T-helper 2 cell treated with Interferon-gamma antibody and Interleukin-4, amounts not matched to agents 5 μg/mL and 100 μg/mL, for 36 hours (primary cell): Measurements from ENCODE around the gene SESN1.

Source experiments
- DNase-seq: peaks from one replicate; pipeline ENCODE4 v3.0.0; 2021; ENCODE audit warnings: low spot score
- H3K27ac Mint-ChIP-seq: one replicate; pipeline ENCODE4 v1.8.0; 2021; ENCODE audit warnings: mild to moderate bottlenecking, mixed read lengths
- H3K27me3 Mint-ChIP-seq: one replicate; pipeline ENCODE4 v1.8.0; 2021; ENCODE audit warnings: low read depth, mixed read lengths
- H3K36me3 Mint-ChIP-seq: one replicate; pipeline ENCODE4 v1.8.0; 2021; ENCODE audit warnings: low read depth, mixed read lengths
- H3K4me1 Mint-ChIP-seq: one replicate; pipeline ENCODE4 v1.8.0; 2021; ENCODE audit warnings: low read depth, mixed read lengths
- H3K4me3 Mint-ChIP-seq: one replicate; pipeline ENCODE4 v1.8.0; 2022; ENCODE audit warnings: mild to moderate bottlenecking, moderate library complexity, mixed read lengths
- H3K9me3 Mint-ChIP-seq: one replicate; pipeline ENCODE4 v1.8.0; 2021; ENCODE audit warnings: mixed read lengths

Gene SESN1

GRCh38 chr6:109062767-109063352, 31.8 kb downstream of the SESN1 start:
- Mint-ChIP-seq H3K27ac (no peak overlapping the region), H3K4me1 (peaks cover 21% of the 10 kb centered on the region), H3K4me3 (no peak overlapping the region), H3K9me3 (no peaks in the 10 kb centered on the region), H3K36me3 (no peaks in the 10 kb centered on the region), H3K27me3 (peaks cover 4% of the 10 kb centered on the region)
- DNase-seq = no peak

- Mint-ChIP-seq H3K4me1 (peaks cover 21% of the 10 kb centered on the region), H3K27ac (no peak overlapping the region), H3K27me3 (peaks cover 4% of the 10 kb centered on the region), H3K9me3 (no peaks in the 10 kb centered on the region), H3K4me3 (no peak overlapping the region), H3K36me3 (no peaks in the 10 kb centered on the region)
- no peak for DNase-seq
Observed at GRCh38 chr6:109062216-109062615, 32.4 kb downstream of the SESN1 start.

GRCh38 chr6:109060571-109060970, 34.1 kb downstream of the SESN1 start:
- Mint-ChIP-seq H3K27ac (no peak overlapping the region), H3K4me1 (peaks cover 21% of the 10 kb centered on the region), H3K27me3 (peaks cover 4% of the 10 kb centered on the region), H3K9me3 (no peaks in the 10 kb centered on the region), H3K4me3 (no peak overlapping the region), H3K36me3 (no peaks in the 10 kb centered on the region)
- DNase-seq = no peak

- Mint-ChIP-seq H3K27ac (no peak overlapping the region), H3K4me1 (peaks cover 21% of the 10 kb centered on the region), H3K36me3 (no peaks in the 10 kb centered on the region), H3K27me3 (peaks cover 6% of the 10 kb centered on the region), H3K4me3 (peak overlapping the region; percentile 1), H3K9me3 (no peaks in the 10 kb centered on the region)
- DNase-seq = no peak
Observed at GRCh38 chr6:109059571-109060021, 35.0 kb downstream of the SESN1 start.

- no peaks in the 10 kb centered on the region for H3K9me3 Mint-ChIP-seq
- no peak for DNase-seq
- H3K4me1 Mint-ChIP-seq = peaks cover 19% of the 10 kb centered on the region
- H3K27me3 Mint-ChIP-seq = peaks cover 4% of the 10 kb centered on the region
- no peaks in the 10 kb centered on the region for H3K36me3 Mint-ChIP-seq
- no peak overlapping the region for H3K27ac Mint-ChIP-seq
- H3K4me3 Mint-ChIP-seq = no peak overlapping the region
Observed at GRCh38 chr6:109059153-109059552, 35.5 kb downstream of the SESN1 start.

GRCh38 chr6:109058620-109059019, 36.0 kb downstream of the SESN1 start:
- no peak overlapping the region for H3K4me3 Mint-ChIP-seq
- H3K36me3 Mint-ChIP-seq = no peaks in the 10 kb centered on the region
- peaks cover 18% of the 10 kb centered on the region for H3K4me1 Mint-ChIP-seq
- peaks cover 2% of the 10 kb centered on the region for H3K27me3 Mint-ChIP-seq
- no peak overlapping the region for H3K27ac Mint-ChIP-seq
- H3K9me3 Mint-ChIP-seq = no peaks in the 10 kb centered on the region
- no peak for DNase-seq

GRCh38 chr6:109056661-109057060, 38.0 kb downstream of the SESN1 start:
- peaks cover 7% of the 10 kb centered on the region for H3K27me3 Mint-ChIP-seq
- H3K4me3 Mint-ChIP-seq = no peak overlapping the region
- no peak overlapping the region for H3K27ac Mint-ChIP-seq
- H3K4me1 Mint-ChIP-seq = peaks cover 14% of the 10 kb centered on the region
- DNase-seq = no peak
- no peaks in the 10 kb centered on the region for H3K9me3 Mint-ChIP-seq
- no peaks in the 10 kb centered on the region for H3K36me3 Mint-ChIP-seq

GRCh38 chr6:109055771-109056235, 38.8 kb downstream of the SESN1 start:
- no peak for DNase-seq
- Mint-ChIP-seq H3K27ac (no peak overlapping the region), H3K9me3 (no peaks in the 10 kb centered on the region), H3K4me1 (peaks cover 14% of the 10 kb centered on the region), H3K4me3 (no peak overlapping the region), H3K27me3 (peaks cover 7% of the 10 kb centered on the region), H3K36me3 (no peaks in the 10 kb centered on the region)

GRCh38 chr6:109053336-109053735, 41.3 kb downstream of the SESN1 start:
- no peak for DNase-seq
- Mint-ChIP-seq H3K36me3 (peaks cover 4% of the 10 kb centered on the region), H3K4me1 (peaks cover 6% of the 10 kb centered on the region), H3K27ac (no peak overlapping the region), H3K4me3 (no peak overlapping the region), H3K9me3 (no peaks in the 10 kb centered on the region), H3K27me3 (peaks cover 10% of the 10 kb centered on the region)

GRCh38 chr6:109052852-109053251, 41.8 kb downstream of the SESN1 start:
- Mint-ChIP-seq H3K36me3 (peaks cover 4% of the 10 kb centered on the region), H3K9me3 (no peaks in the 10 kb centered on the region), H3K4me1 (peaks cover 9% of the 10 kb centered on the region), H3K4me3 (no peak overlapping the region), H3K27me3 (peaks cover 10% of the 10 kb centered on the region), H3K27ac (no peak overlapping the region)
- no peak for DNase-seq

GRCh38 chr6:109052018-109052651, 42.5 kb downstream of the SESN1 start:
- peaks cover 4% of the 10 kb centered on the region for H3K36me3 Mint-ChIP-seq
- H3K9me3 Mint-ChIP-seq = no peaks in the 10 kb centered on the region
- peaks cover 10% of the 10 kb centered on the region for H3K27me3 Mint-ChIP-seq
- no peak overlapping the region for H3K27ac Mint-ChIP-seq
- no peak for DNase-seq
- H3K4me3 Mint-ChIP-seq = no peak overlapping the region
- peaks cover 9% of the 10 kb centered on the region for H3K4me1 Mint-ChIP-seq

GRCh38 chr6:109051301-109052017, 43.2 kb downstream of the SESN1 start:
- H3K27me3 Mint-ChIP-seq = peaks cover 10% of the 10 kb centered on the region
- peaks cover 4% of the 10 kb centered on the region for H3K36me3 Mint-ChIP-seq
- no peak overlapping the region for H3K4me3 Mint-ChIP-seq

GRCh38 chr6:109050447-109051102, 44.1 kb downstream of the SESN1 start:
- no peak overlapping the region for H3K27ac Mint-ChIP-seq
- H3K9me3 Mint-ChIP-seq = no peaks in the 10 kb centered on the region
- no peak overlapping the region for H3K4me3 Mint-ChIP-seq
- no peak for DNase-seq
- peaks cover 4% of the 10 kb centered on the region for H3K36me3 Mint-ChIP-seq
- peaks cover 10% of the 10 kb centered on the region for H3K27me3 Mint-ChIP-seq
- H3K4me1 Mint-ChIP-seq = peaks cover 9% of the 10 kb centered on the region

More at GRCh38 chr6:109051301-109052017, 43.2 kb downstream of the SESN1 start:
- Mint-ChIP-seq H3K27ac (no peak overlapping the region), H3K4me1 (peaks cover 9% of the 10 kb centered on the region), H3K9me3 (no peaks in the 10 kb centered on the region)
- DNase-seq = no peak

GRCh38 chr6:109050012-109050411, 44.6 kb downstream of the SESN1 start:
- Mint-ChIP-seq H3K9me3 (no peaks in the 10 kb centered on the region), H3K27me3 (peaks cover 8% of the 10 kb centered on the region), H3K27ac (no peak overlapping the region), H3K36me3 (peaks cover 4% of the 10 kb centered on the region), H3K4me3 (no peak overlapping the region), H3K4me1 (peaks cover 9% of the 10 kb centered on the region)
- DNase-seq = no peak
